KMS-11 (cell line): ENCODE results near the gene NIPA2.

Source experiments
- H2AFZ ChIP-seq: fragments of 200-600 bp; sonication (generic); 2 replicates; pipeline ENCODE4 v1.6.1; 2016; ENCODE audit warnings: antibody characterized with exemption, mixed run types, low read depth
- H3K27ac ChIP-seq: fragments of 200-600 bp; sonication (generic); 2 replicates; pipeline ENCODE4 v1.6.1; 2016; ENCODE audit warnings: mild to moderate bottlenecking, mixed run types
- H3K27me3 ChIP-seq: fragments of 200-600 bp; sonication (generic); 2 replicates; pipeline ENCODE4 v1.6.1; 2017; ENCODE audit warnings: mild to moderate bottlenecking, low read depth, mixed run types, moderate library complexity; ENCODE audit not compliant: insufficient read depth
- H3K36me3 ChIP-seq: fragments of 200-600 bp; sonication (generic); 2 replicates; pipeline ENCODE4 v1.6.1; 2017; ENCODE audit warnings: mild to moderate bottlenecking, mixed run types; ENCODE audit not compliant: insufficient read depth
- H3K4me1 ChIP-seq: fragments of 200-600 bp; sonication (generic); 2 replicates; pipeline ENCODE4 v1.6.1; 2016; ENCODE audit warnings: mild to moderate bottlenecking, low read depth, mixed run types; ENCODE audit not compliant: poor library complexity, severe bottlenecking
- H3K4me2 ChIP-seq: fragments of 200-600 bp; sonication (generic); 2 replicates; pipeline ENCODE4 v1.7.0; 2016; ENCODE audit warnings: mild to moderate bottlenecking, mixed run types
- H3K4me3 ChIP-seq: fragments of 200-600 bp; sonication (generic); IDR thresholded peaks from 2 replicates; pipeline ENCODE4 v1.6.1; 2017; ENCODE audit warnings: low read depth, low read length, mixed read lengths; ENCODE audit not compliant: insufficient read depth
- H3K79me2 ChIP-seq: fragments of 200-600 bp; sonication (generic); 2 replicates; pipeline ENCODE4 v1.6.1; 2016; ENCODE audit warnings: low read depth, mixed run types; ENCODE audit not compliant: insufficient read depth
- H3K9ac ChIP-seq: fragments of 200-600 bp; sonication (generic); 2 replicates; pipeline ENCODE4 v1.6.1; 2016; ENCODE audit warnings: mild to moderate bottlenecking, mixed run types
- H4K20me1 ChIP-seq: fragments of 200-600 bp; sonication (generic); 2 replicates; pipeline ENCODE4 v1.6.1; 2016; ENCODE audit warnings: mild to moderate bottlenecking, mixed run types; ENCODE audit not compliant: insufficient read depth
- CTCF ChIP-seq: fragments of 200-600 bp; sonication (generic); conservative IDR thresholded peaks from 2 replicates; pipeline ENCODE4 v1.6.1; 2017; ENCODE audit warnings: low read depth, mild to moderate bottlenecking, antibody characterized with exemption, low read length, moderate library complexity, mixed read lengths

NIPA2 gene

GRCh38 chr15:22823495-22824128, 14.9 kb upstream of the NIPA2 start:
- H3K36me3 ChIP-seq: no peaks in the 10 kb centered on the region
- H3K27ac ChIP-seq: no peak overlapping the region
- H3K4me1 ChIP-seq: no peaks in the 10 kb centered on the region
- no peak overlapping the region for H3K4me2 ChIP-seq
- no peak overlapping the region for H2AFZ ChIP-seq
- TF ChIP-seq CTCF: no peak
- no peaks in the 10 kb centered on the region for H4K20me1 ChIP-seq
- H3K27me3 ChIP-seq: no peaks in the 10 kb centered on the region
- no peaks in the 10 kb centered on the region for H3K79me2 ChIP-seq
- H3K4me3 ChIP-seq: no peak overlapping the region
- no peak overlapping the region for H3K9ac ChIP-seq

GRCh38 chr15:22827125-22827524, 11.3 kb upstream of the NIPA2 start:
- TF ChIP-seq CTCF: no peak
- H3K4me2 ChIP-seq: no peak overlapping the region
- no peak overlapping the region for H3K4me3 ChIP-seq
- H3K9ac ChIP-seq: no peak overlapping the region
- H3K36me3 ChIP-seq: no peaks in the 10 kb centered on the region
- H2AFZ ChIP-seq: no peak overlapping the region
- H3K27ac ChIP-seq: no peak overlapping the region
- H3K27me3 ChIP-seq: no peaks in the 10 kb centered on the region
- H4K20me1 ChIP-seq: no peaks in the 10 kb centered on the region
- H3K79me2 ChIP-seq: no peaks in the 10 kb centered on the region
- no peaks in the 10 kb centered on the region for H3K4me1 ChIP-seq

- Histone ChIP-seq H3K36me3 (no peaks in the 10 kb centered on the region), H3K27me3 (no peaks in the 10 kb centered on the region), H3K4me3 (no peak overlapping the region), H3K27ac (no peak overlapping the region), H3K9ac (no peak overlapping the region), H2AFZ (no peak overlapping the region), H4K20me1 (no peaks in the 10 kb centered on the region), H3K4me2 (no peak overlapping the region), H3K4me1 (no peaks in the 10 kb centered on the region), H3K79me2 (no peaks in the 10 kb centered on the region)
- TF ChIP-seq CTCF: no peak
These were observed 7.0 kb upstream of the NIPA2 start for GRCh38 chr15:22831473-22831872.

- Histone ChIP-seq H3K4me1 (peaks cover 19% of the 10 kb centered on the region), H3K79me2 (peaks cover 57% of the 10 kb centered on the region), H3K27ac (peak overlapping the region; percentile 73), H3K36me3 (no peaks in the 10 kb centered on the region), H2AFZ (peak overlapping the region; percentile 65), H3K4me3 (no peak overlapping the region), H3K27me3 (no peaks in the 10 kb centered on the region), H4K20me1 (peaks cover 9% of the 10 kb centered on the region; the same call in 1 of the 2 replicates), H3K9ac (peak overlapping the region; percentile 90), H3K4me2 (peak overlapping the region; percentile 66)
- TF ChIP-seq CTCF: no peak
These were observed 705 bp downstream of the NIPA2 start for GRCh38 chr15:22839046-22839695.
